K562 (cell line): ENCODE data around the gene PDE11A. TPM values are rescaled to one million over a fixed set of nuclear protein-coding genes. Genes with fewer than 3 reads are reported as not detected.

Experiments used
- FOS ChIP-seq: IDR thresholded peaks from 3 replicates; pipeline ENCODE4 v1.6.1; 2011; ENCODE audit not compliant: insufficient read length; ENCODE audit errors: extremely low read depth
- GATAD2B ChIP-seq: fragments of 450-650 bp; IDR thresholded peaks from 2 replicates; pipeline ENCODE4 v1.6.1; 2017; ENCODE audit warnings: mild to moderate bottlenecking, borderline replicate concordance
- HMBOX1 ChIP-seq: sonication (generic); IDR thresholded peaks from 2 replicates; pipeline ENCODE4 v1.6.1; 2016
- HMGN3 ChIP-seq: IDR thresholded peaks from 2 replicates; pipeline ENCODE4 v1.6.1; 2011; ENCODE audit warnings: borderline replicate concordance, low read depth, mild to moderate bottlenecking, mixed read lengths, low read length; ENCODE audit not compliant: insufficient read length; ENCODE audit errors: extremely low read depth
- MAFK ChIP-seq: IDR thresholded peaks from 2 replicates; pipeline ENCODE4 v1.6.1; 2011; ENCODE audit warnings: low read length, improper control_type of control experiment
- THAP12 ChIP-seq: fragments of 250-450 bp; sonication (Bioruptor Pico); IDR thresholded peaks from 2 replicates; pipeline ENCODE4 v1.9.0; 2021; ENCODE audit warnings: mild to moderate bottlenecking, inconsistent platforms
- YBX1 ChIP-seq: fragments of 450-650 bp; IDR thresholded peaks from 2 replicates; pipeline ENCODE4 v1.7.1; 2016; ENCODE audit warnings: mild to moderate bottlenecking
- ZBTB40 ChIP-seq, 2 experiments: fragments of 450-650 bp in 1 of 2; sonication (generic) in 1 of 2; formaldehyde crosslinking in 1 of 2; IDR thresholded peaks; 2 replicates each; pipeline versions ENCODE4 v1.7.1 to v1.9.0; 2016 to 2022; ENCODE audit warnings: inconsistent platforms in 1 of 2, mild to moderate bottlenecking in 1 of 2, missing genetic modification reagents in 1 of 2
- ZNF398 ChIP-seq: fragments of 250-450 bp; sonication (Bioruptor Pico); IDR thresholded peaks from 2 replicates; pipeline ENCODE4 v1.8.0; 2021; ENCODE audit warnings: moderate library complexity, mild to moderate bottlenecking, inconsistent platforms
- ZNF445 ChIP-seq: fragments of 250-450 bp; sonication (Bioruptor Pico); IDR thresholded peaks from 2 replicates; pipeline ENCODE4 v1.4.0; 2020; ENCODE audit warnings: low read depth, mild to moderate bottlenecking, moderate library complexity
- polyA plus RNA-seq, 8 experiments: library from polyadenylated mRNA; depleted of rRNA in 4 of 8; stranded (reverse) in 5 of 8; unstranded in 3 of 8; fragments of >200 nt; fragmentation: Nextera tagmentation in 2 of 8; fragmentation: Illumina TruSeq in 1 of 8; extraction: Ambion mirVana in 2 of 8; extraction: Trizol in 1 of 8; gene quantifications; 2 replicates each; pipeline versions ENCODE4 v1.2.1 to v1.2.3, GENCODE V29; 2011 to 2014; ENCODE audit warnings: inconsistent platforms in 1 of 8, missing spikeins in 1 of 8
- total RNA-seq, 7 experiments: library from RNA; depleted of rRNA in 6 of 7; stranded (reverse); fragments of >200 nt in 6 of 7; fragmentation: Illumina TruSeq in 2 of 7; extraction: Trizol in 2 of 7; gene quantifications; 2 replicates each; pipeline versions ENCODE4 v1.2.1 to v1.2.3, GENCODE V29; 2011 to 2021; ENCODE audit warnings: low replicate concordance in 1 of 7

PDE11A gene
- total and polyA plus RNA-seq, 9 of the 15 experiments (the other 6 are each of a cell fraction or from before 2014, with no cell fraction given): 3.2 to 22.1 (median 5.7) TPM

- peak; percentile 49; the same call in 1 of the 2 replicates for TF ChIP-seq ZBTB40 (IDR thresholded peaks at IDR 0.05)
- no peak for TF ChIP-seq ZBTB40 (CRISPR knock-in tag; IDR thresholded peaks at IDR 0.05)
- no peak for TF ChIP-seq FOS
- no peak for TF ChIP-seq ZNF398 (CRISPR knock-in tag)
- TF ChIP-seq HMBOX1: no peak
- no peak for TF ChIP-seq YBX1
- no peak for TF ChIP-seq HMGN3
- no peak for TF ChIP-seq THAP12
- TF ChIP-seq GATAD2B: no peak
- no peak for TF ChIP-seq ZNF445
- peak; percentile 38; the same call in 1 of the 2 replicates for TF ChIP-seq MAFK
Observed at GRCh38 chr2:178119179-178119922, 46.8 kb upstream of the PDE11A start (continued).
